Astrocyte (in vitro differentiated cells and primary cell): ENCODE results near the gene BTBD6. TPM values are rescaled to one million over a fixed set of nuclear protein-coding genes. Genes with fewer than 3 reads are reported as not detected.

ENCODE experiments used
- DNase-seq: peaks from one replicate; pipeline ENCODE4 v3.0.0-alpha.2; 2010; ENCODE audit warnings: low read depth
- FAIRE-seq: peaks from 2 replicates; lab custom pipeline; 2011; peaks lifted over from hg19 to GRCh38; lab: Jason Lieb, UNC
- H2AFZ ChIP-seq: 2 replicates; pipeline ENCODE4 v1.6.0; 2012; ENCODE audit warnings: low read depth, low read length, inconsistent platforms
- H3K27ac ChIP-seq: 2 replicates; pipeline ENCODE4 v1.5.1; 2011; ENCODE audit warnings: low read depth, low read length, inconsistent platforms
- H3K27me3 ChIP-seq: 2 replicates; pipeline ENCODE4 v1.6.0; 2011; ENCODE audit warnings: low read length, inconsistent platforms; ENCODE audit not compliant: insufficient read depth
- H3K36me3 ChIP-seq: 2 replicates; pipeline ENCODE4 v1.5.1; 2011; ENCODE audit warnings: low read length, inconsistent platforms; ENCODE audit not compliant: insufficient read depth
- H3K4me1 ChIP-seq: 2 replicates; pipeline ENCODE4 v1.5.1; 2011; ENCODE audit warnings: low read length, inconsistent platforms; ENCODE audit not compliant: insufficient read depth
- H3K4me2 ChIP-seq: 2 replicates; pipeline ENCODE4 v1.6.0; 2012; ENCODE audit warnings: low read length, inconsistent platforms
- H3K4me3 ChIP-seq: 2 replicates; pipeline ENCODE4 v1.5.1; 2011; ENCODE audit warnings: low read depth, mild to moderate bottlenecking, low read length, inconsistent platforms; ENCODE audit not compliant: insufficient read depth
- H3K79me2 ChIP-seq: 2 replicates; pipeline ENCODE4 v1.6.0; 2012; ENCODE audit warnings: mild to moderate bottlenecking, low read length, inconsistent platforms; ENCODE audit not compliant: insufficient read depth
- H3K9ac ChIP-seq: 2 replicates; pipeline ENCODE4 v1.6.0; 2012; ENCODE audit warnings: mild to moderate bottlenecking, low read length, inconsistent platforms
- H3K9me3 ChIP-seq: 2 replicates; pipeline ENCODE4 v1.5.1; 2012; ENCODE audit warnings: low read depth, mild to moderate bottlenecking, low read length, inconsistent platforms; ENCODE audit not compliant: insufficient read depth
- H4K20me1 ChIP-seq: 2 replicates; pipeline ENCODE4 v1.6.0; 2012; ENCODE audit warnings: low read length, inconsistent platforms; ENCODE audit not compliant: insufficient read depth
- H3K27ac Mint-ChIP-seq: one replicate; pipeline ENCODE4 v1.8.0; 2021; ENCODE audit warnings: mild to moderate bottlenecking, mixed read lengths; ENCODE audit not compliant: unreplicated experiment
- H3K27me3 Mint-ChIP-seq: one replicate; pipeline ENCODE4 v1.8.0; 2021; ENCODE audit warnings: low read depth, mixed read lengths; ENCODE audit not compliant: unreplicated experiment
- H3K36me3 Mint-ChIP-seq: one replicate; pipeline ENCODE4 v1.8.0; 2021; ENCODE audit warnings: low read depth, mixed read lengths; ENCODE audit not compliant: unreplicated experiment
- H3K4me1 Mint-ChIP-seq: one replicate; pipeline ENCODE4 v1.8.0; 2021; ENCODE audit warnings: low read depth, mixed read lengths; ENCODE audit not compliant: unreplicated experiment
- H3K4me3 Mint-ChIP-seq: one replicate; pipeline ENCODE4 v1.8.0; 2021; ENCODE audit warnings: mild to moderate bottlenecking, moderate library complexity, mixed read lengths; ENCODE audit not compliant: unreplicated experiment
- H3K9me3 Mint-ChIP-seq: one replicate; pipeline ENCODE4 v1.8.0; 2021; ENCODE audit warnings: mild to moderate bottlenecking, mixed read lengths; ENCODE audit not compliant: unreplicated experiment
- CTCF ChIP-seq: IDR thresholded peaks from 2 replicates; pipeline ENCODE4 v1.5.1; 2011; ENCODE audit warnings: low read depth, mild to moderate bottlenecking, inconsistent platforms, low read length, moderate library complexity; ENCODE audit not compliant: insufficient read depth
- EZH2 ChIP-seq: IDR thresholded peaks from 2 replicates; pipeline ENCODE4 v1.6.1; 2012; ENCODE audit warnings: mild to moderate bottlenecking, low read length, inconsistent platforms; ENCODE audit not compliant: insufficient read depth
- total RNA-seq: library from RNA; stranded (reverse); gene quantifications from 2 replicates; pipeline ENCODE4 v1.2.1, GENCODE V29; 2021

BTBD6 gene
- total RNA-seq, 1 donor from 2014 or later = 25.1 TPM

DNA sequence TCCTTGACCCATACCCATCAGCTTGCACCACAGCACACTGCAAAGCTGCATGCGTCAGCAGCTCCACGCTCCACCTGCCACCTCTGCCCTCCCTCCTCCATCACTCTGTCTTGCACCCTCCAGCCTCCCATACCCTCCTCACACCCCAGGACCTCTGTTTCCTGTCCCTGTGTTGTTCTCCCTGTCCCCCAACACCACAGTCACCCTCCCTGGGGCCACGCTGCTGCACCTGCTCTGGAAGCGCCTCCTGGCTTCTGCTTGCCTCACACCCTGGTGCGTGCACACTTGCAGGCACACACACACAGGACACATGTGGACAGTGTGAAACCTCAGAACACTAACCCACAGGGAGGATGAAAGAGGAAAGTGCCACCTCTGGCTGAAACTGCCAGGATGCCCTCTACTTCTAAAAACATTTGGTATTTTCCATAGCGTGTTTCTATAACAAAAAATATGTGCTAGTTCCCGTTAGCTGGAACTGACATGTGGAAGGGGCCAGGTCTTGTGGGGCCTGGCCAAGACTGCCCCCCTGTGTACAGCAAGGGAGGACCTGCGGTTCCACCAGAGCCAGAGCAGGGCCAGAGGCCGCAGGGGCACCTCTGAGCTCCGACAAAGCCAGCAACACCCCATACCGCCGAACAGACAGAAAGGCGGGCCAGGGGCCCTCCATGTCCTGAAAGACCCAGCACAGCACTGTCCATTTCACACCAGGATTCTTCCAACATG is 42.5 kb downstream of the BTBD6 start:
- DNase-seq = no peak
- Histone ChIP-seq H3K27me3 (no peaks in the 10 kb centered on the region), H3K79me2 (peaks cover 68% of the 10 kb centered on the region), H3K4me1 (peaks cover 5% of the 10 kb centered on the region), H3K4me3 (no peak overlapping the region), H4K20me1 (peaks cover 82% of the 10 kb centered on the region), H3K27ac (no peak overlapping the region), H3K4me2 (no peak overlapping the region), H3K9me3 (no peaks in the 10 kb centered on the region), H3K9ac (no peak overlapping the region), H3K36me3 (no peaks in the 10 kb centered on the region), H2AFZ (no peak overlapping the region)
- Mint-ChIP-seq H3K27ac (peak overlapping the region; percentile 26), H3K4me1 (peaks cover 5% of the 10 kb centered on the region), H3K27me3 (no peaks in the 10 kb centered on the region), H3K36me3 (no peaks in the 10 kb centered on the region), H3K9me3 (no peaks in the 10 kb centered on the region), H3K4me3 (no peak overlapping the region)
- TF ChIP-seq EZH2 (no peak), CTCF (no peak)
- FAIRE-seq = no peak

GRCh38 chr14:105292826-105293711 is 44.7 kb downstream of the BTBD6 start:
- Histone ChIP-seq H3K4me1 (peaks cover 5% of the 10 kb centered on the region), H2AFZ (no peak overlapping the region), H3K36me3 (no peaks in the 10 kb centered on the region), H3K9ac (no peak overlapping the region), H3K9me3 (no peaks in the 10 kb centered on the region), H3K27ac (no peak overlapping the region), H3K4me2 (no peak overlapping the region), H3K27me3 (no peaks in the 10 kb centered on the region), H4K20me1 (peaks cover 75% of the 10 kb centered on the region), H3K79me2 (peaks cover 72% of the 10 kb centered on the region), H3K4me3 (no peak overlapping the region)
- Mint-ChIP-seq H3K27me3 (no peaks in the 10 kb centered on the region), H3K27ac (no peak overlapping the region), H3K9me3 (no peaks in the 10 kb centered on the region), H3K36me3 (no peaks in the 10 kb centered on the region), H3K4me3 (no peak overlapping the region), H3K4me1 (peaks cover 5% of the 10 kb centered on the region)
- no peak for TF ChIP-seq EZH2
- TF ChIP-seq CTCF = no peak
- DNase-seq = no peak
- no peak for FAIRE-seq
